HCT116 (cell line): ENCODE data around the gene DPP6. TPM values are rescaled to one million over a fixed set of nuclear protein-coding genes. Genes with fewer than 3 reads are reported as not detected.

Experiments
- ATAC-seq: fragments of 200-7000 bp; cut with Tn5 transposase; 2 replicates; pipeline ENCODE4 v1.9.1; 2020; ENCODE audit warnings: mild to moderate bottlenecking, moderate library complexity
- BruUV-seq: library from RNA; stranded (reverse); fragments of 400-500 nt; replicated peaks from 2 replicates; lab custom pipeline; 2021; lab: Mats Ljungman, UMichigan
- CTCF ChIA-PET: fragments of 300-600 bp; sonication (Branson Sonifier 250); formaldehyde crosslinking; loops from one replicate; lab custom pipeline; 2021; ENCODE audit warnings: antibody characterized with exemption; lab: Charles Lee
- POLR2A ChIA-PET: fragments of 300-600, 350-600 bp; sonication (Branson Sonifier 250); formaldehyde crosslinking; loops from one replicate; lab custom pipeline; 2021; ENCODE audit warnings: antibody characterized with exemption; lab: Charles Lee
- RAD21 ChIA-PET, 2 experiments: fragments of 300-600 bp; sonication (Branson Sonifier 250); formaldehyde crosslinking; loops; one replicate each; lab custom pipeline; 2023; ENCODE audit warnings: low total read pairs in 2 of 2; ENCODE audit not compliant: uncharacterized antibody in 2 of 2, unreplicated experiment in 2 of 2, low non-redundant PET in 1 of 2; lab: Charles Lee
- DNase-seq: peaks from one replicate; pipeline ENCODE4 v3.0.0-alpha.2; 2010; ENCODE audit warnings: low read depth, low spot score
- H2AFZ ChIP-seq: fragments of 200-600 bp; shearing (Covaris generic), sonication (generic); 2 replicates; pipeline ENCODE4 v1.6.1; 2017; ENCODE audit warnings: low read depth, mixed run types, mixed read lengths, antibody characterized with exemption, low read length; ENCODE audit not compliant: poor library complexity, severe bottlenecking
- H3K27ac ChIP-seq: 2 replicates; pipeline ENCODE4 v1.5.1; 2012; ENCODE audit warnings: low read depth, low read length
- H3K27me3 ChIP-seq: fragments of 200-600 bp; sonication (generic); 2 replicates; pipeline ENCODE4 v1.6.1; 2016; ENCODE audit warnings: mixed run types, low read length, mixed read lengths; ENCODE audit not compliant: insufficient read depth
- H3K36me3 ChIP-seq, 2 experiments: fragments of 200-500 bp in 1 of 2; fragments of 200-600 bp in 1 of 2; sonication (Bioruptor generic) in 1 of 2; sonication (generic) in 1 of 2; 2 replicates each; pipeline versions ENCODE4 v1.5.1 to v1.6.1; 2014 to 2016; ENCODE audit warnings: low read length in 2 of 2, inconsistent platforms in 1 of 2, mixed read lengths in 1 of 2, mixed run types in 1 of 2; ENCODE audit not compliant: insufficient read depth in 2 of 2, control insufficient read depth in 1 of 2
- H3K4me1 ChIP-seq, 2 experiments: fragments of 200-600 bp in 1 of 2; sonication (generic) in 1 of 2; 2 replicates each; pipeline versions ENCODE4 v1.5.1 to v1.6.1; 2012 to 2017; ENCODE audit warnings: low read length in 2 of 2, inconsistent platforms in 1 of 2, mild to moderate bottlenecking in 1 of 2, mixed read lengths in 1 of 2, mixed run types in 1 of 2, moderate library complexity in 1 of 2; ENCODE audit not compliant: insufficient read depth in 2 of 2, control insufficient read depth in 1 of 2
- H3K4me2 ChIP-seq: fragments of 200-600 bp; sonication (generic); 2 replicates; pipeline ENCODE4 v1.6.1; 2017; ENCODE audit warnings: mixed run types, low read length, mixed read lengths
- H3K4me3 ChIP-seq, 2 experiments: fragments of 200-600 bp in 1 of 2; sonication (generic) in 1 of 2; replicated peaks in 1 of 2; 2 replicates each; pipeline ENCODE4 v1.5.1; 2011 to 2016; ENCODE audit warnings: low read length in 2 of 2, control low read depth in 1 of 2, low read depth in 1 of 2, mild to moderate bottlenecking in 1 of 2, mixed read lengths in 1 of 2, mixed run types in 1 of 2
- H3K79me2 ChIP-seq: fragments of 200-600 bp; sonication (generic); 2 replicates; pipeline ENCODE4 v1.6.1; 2017; ENCODE audit warnings: mild to moderate bottlenecking, mixed run types, low read length, moderate library complexity, mixed read lengths; ENCODE audit not compliant: insufficient read depth
- H3K9ac ChIP-seq: fragments of 200-600 bp; sonication (generic); 2 replicates; pipeline ENCODE4 v1.6.1; 2016; ENCODE audit warnings: low read length, mixed read lengths
- H3K9me2 ChIP-seq: fragments of 200-600 bp; sonication (generic), shearing (Covaris generic); 2 replicates; pipeline ENCODE4 v1.6.1; 2017; ENCODE audit warnings: mixed run types, mild to moderate bottlenecking, moderate library complexity; ENCODE audit not compliant: insufficient read depth
- H3K9me3 ChIP-seq, 2 experiments: fragments of 200-500 bp in 1 of 2; fragments of 200-600 bp in 1 of 2; sonication (Bioruptor generic) in 1 of 2; sonication (generic) in 1 of 2; 2 replicates each; pipeline ENCODE4 v1.6.1; 2014 to 2017; ENCODE audit warnings: low read length in 2 of 2, mixed read lengths in 2 of 2, inconsistent platforms in 1 of 2, low read depth in 1 of 2, mild to moderate bottlenecking in 1 of 2, mixed run types in 1 of 2, moderate library complexity in 1 of 2; ENCODE audit not compliant: control insufficient read depth in 1 of 2, insufficient read depth in 1 of 2
- H4K20me1 ChIP-seq: fragments of 200-600 bp; sonication (generic), shearing (Covaris generic); 2 replicates; pipeline ENCODE4 v1.6.1; 2017; ENCODE audit warnings: mixed run types, mild to moderate bottlenecking, moderate library complexity; ENCODE audit not compliant: insufficient read depth
- CBX3 ChIP-seq: IDR thresholded peaks from 2 replicates; pipeline ENCODE4 v1.6.1; 2012; ENCODE audit warnings: low read depth
- CEBPB ChIP-seq: IDR thresholded peaks from 2 replicates; pipeline ENCODE4 v1.6.1; 2012; ENCODE audit warnings: low read depth
- EGR1 ChIP-seq: IDR thresholded peaks from 2 replicates; pipeline ENCODE4 v1.6.1; 2012; ENCODE audit warnings: low read depth
- ELF1 ChIP-seq: IDR thresholded peaks from 2 replicates; pipeline ENCODE4 v1.6.1; 2012; ENCODE audit warnings: low read depth, borderline replicate concordance
- FOSL1 ChIP-seq: IDR thresholded peaks from 2 replicates; pipeline ENCODE4 v1.6.1; 2012; ENCODE audit warnings: low read depth
- JUND ChIP-seq: IDR thresholded peaks from 2 replicates; pipeline ENCODE4 v1.6.1; 2012
- POLR2A ChIP-seq: IDR thresholded peaks from 2 replicates; pipeline ENCODE4 v1.7.0; 2011; ENCODE audit warnings: borderline replicate concordance; ENCODE audit not compliant: insufficient read depth, insufficient read length; ENCODE audit errors: extremely low read depth
- POLR2AphosphoS5 ChIP-seq: IDR thresholded peaks from 2 replicates; pipeline ENCODE4 v1.6.1; 2011; ENCODE audit warnings: mild to moderate bottlenecking, low read depth, low read length, moderate library complexity
- SIN3A ChIP-seq: IDR thresholded peaks from 2 replicates; pipeline ENCODE4 v1.6.1; 2012; ENCODE audit warnings: low read depth
- SRF ChIP-seq: IDR thresholded peaks from 2 replicates; pipeline ENCODE4 v1.6.1; 2012; ENCODE audit warnings: low read depth
- TCF7L2 ChIP-seq: IDR thresholded peaks from 2 replicates; pipeline ENCODE4 v1.7.0; 2011; ENCODE audit warnings: borderline replicate concordance, inconsistent platforms; ENCODE audit not compliant: insufficient read depth, insufficient read length; ENCODE audit errors: extremely low read depth
- ZFX ChIP-seq: fragments of 450-650 bp; IDR thresholded peaks from 2 replicates; pipeline ENCODE4 v1.6.1; 2017
- ZNF274 ChIP-seq: fragments of 200-500 bp; sonication (Bioruptor generic); IDR thresholded peaks from 2 replicates; pipeline ENCODE4 v1.6.1; 2014; ENCODE audit warnings: mild to moderate bottlenecking, low read depth, low read length, inconsistent platforms
- intact Hi-C: fragments of 100-400 bp; cut with micrococcal nuclease; formaldehyde crosslinking; loops from 2 replicates; pipeline ENCODE4 v1.10.0; 2022
- total RNA-seq: library from RNA; stranded (reverse); gene quantifications from one replicate; pipeline ENCODE4 v1.2.1, GENCODE V29; 2021; ENCODE audit not compliant: unreplicated experiment
- TF ChIP-seq, protein P1 (sequence below): IDR thresholded peaks from 2 replicates; pipeline ENCODE4 v1.6.1; 2012; ENCODE audit warnings: low read depth
- TF ChIP-seq, protein P2 (sequence below): IDR thresholded peaks from 2 replicates; pipeline ENCODE4 v1.6.1; 2012
- TF ChIP-seq, protein P3 (sequence below): IDR thresholded peaks from 2 replicates; pipeline ENCODE4 v1.6.1; 2011; ENCODE audit warnings: mild to moderate bottlenecking, low read length, moderate library complexity; ENCODE audit not compliant: insufficient replicate concordance; ENCODE audit errors: extremely low read depth

DPP6 gene
- total RNA-seq, 1 experiment from 2014 or later, result not detected

DNA sequence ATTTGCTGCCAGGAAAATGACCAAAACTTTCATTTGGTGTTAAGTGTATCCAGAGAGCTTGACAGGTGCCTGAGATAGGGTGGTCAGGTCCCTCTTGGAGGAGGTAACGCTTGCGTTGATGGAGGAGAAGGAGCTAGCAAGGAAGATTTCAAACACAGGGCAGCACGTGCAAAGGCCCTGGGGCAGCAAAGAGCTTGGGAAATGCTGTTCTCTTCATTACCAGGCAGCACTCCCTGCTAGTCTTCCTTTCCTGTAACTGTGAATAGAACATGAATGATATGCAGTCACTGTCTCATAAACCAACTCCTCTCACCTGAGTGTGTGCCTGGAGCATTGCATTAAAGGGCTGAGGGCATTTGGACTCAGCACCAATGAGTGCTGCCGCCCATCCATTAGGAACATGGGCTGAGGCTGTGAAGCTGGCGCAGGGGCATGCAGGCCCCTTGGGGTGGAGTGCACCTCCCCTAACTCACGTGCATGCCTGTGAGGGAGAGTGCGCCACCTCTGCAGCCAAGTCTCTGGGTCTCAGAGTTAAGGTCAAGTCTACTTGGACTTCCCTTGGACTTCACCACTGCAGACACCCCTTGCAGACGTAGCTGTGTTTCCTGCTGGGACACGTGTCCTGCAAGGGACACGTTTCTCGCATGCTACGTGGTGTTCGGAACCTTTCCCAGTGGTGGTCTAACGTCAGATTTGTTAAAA, 813.9 kb downstream of the DPP6 start (continued):
- TF ChIP-seq, protein P1, sequence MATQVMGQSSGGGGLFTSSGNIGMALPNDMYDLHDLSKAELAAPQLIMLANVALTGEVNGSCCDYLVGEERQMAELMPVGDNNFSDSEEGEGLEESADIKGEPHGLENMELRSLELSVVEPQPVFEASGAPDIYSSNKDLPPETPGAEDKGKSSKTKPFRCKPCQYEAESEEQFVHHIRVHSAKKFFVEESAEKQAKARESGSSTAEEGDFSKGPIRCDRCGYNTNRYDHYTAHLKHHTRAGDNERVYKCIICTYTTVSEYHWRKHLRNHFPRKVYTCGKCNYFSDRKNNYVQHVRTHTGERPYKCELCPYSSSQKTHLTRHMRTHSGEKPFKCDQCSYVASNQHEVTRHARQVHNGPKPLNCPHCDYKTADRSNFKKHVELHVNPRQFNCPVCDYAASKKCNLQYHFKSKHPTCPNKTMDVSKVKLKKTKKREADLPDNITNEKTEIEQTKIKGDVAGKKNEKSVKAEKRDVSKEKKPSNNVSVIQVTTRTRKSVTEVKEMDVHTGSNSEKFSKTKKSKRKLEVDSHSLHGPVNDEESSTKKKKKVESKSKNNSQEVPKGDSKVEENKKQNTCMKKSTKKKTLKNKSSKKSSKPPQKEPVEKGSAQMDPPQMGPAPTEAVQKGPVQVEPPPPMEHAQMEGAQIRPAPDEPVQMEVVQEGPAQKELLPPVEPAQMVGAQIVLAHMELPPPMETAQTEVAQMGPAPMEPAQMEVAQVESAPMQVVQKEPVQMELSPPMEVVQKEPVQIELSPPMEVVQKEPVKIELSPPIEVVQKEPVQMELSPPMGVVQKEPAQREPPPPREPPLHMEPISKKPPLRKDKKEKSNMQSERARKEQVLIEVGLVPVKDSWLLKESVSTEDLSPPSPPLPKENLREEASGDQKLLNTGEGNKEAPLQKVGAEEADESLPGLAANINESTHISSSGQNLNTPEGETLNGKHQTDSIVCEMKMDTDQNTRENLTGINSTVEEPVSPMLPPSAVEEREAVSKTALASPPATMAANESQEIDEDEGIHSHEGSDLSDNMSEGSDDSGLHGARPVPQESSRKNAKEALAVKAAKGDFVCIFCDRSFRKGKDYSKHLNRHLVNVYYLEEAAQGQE, result no peak
- TF ChIP-seq, protein P2, sequence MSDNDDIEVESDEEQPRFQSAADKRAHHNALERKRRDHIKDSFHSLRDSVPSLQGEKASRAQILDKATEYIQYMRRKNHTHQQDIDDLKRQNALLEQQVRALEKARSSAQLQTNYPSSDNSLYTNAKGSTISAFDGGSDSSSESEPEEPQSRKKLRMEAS, result no peak
- TF ChIP-seq SIN3A, result no peak

DNA sequence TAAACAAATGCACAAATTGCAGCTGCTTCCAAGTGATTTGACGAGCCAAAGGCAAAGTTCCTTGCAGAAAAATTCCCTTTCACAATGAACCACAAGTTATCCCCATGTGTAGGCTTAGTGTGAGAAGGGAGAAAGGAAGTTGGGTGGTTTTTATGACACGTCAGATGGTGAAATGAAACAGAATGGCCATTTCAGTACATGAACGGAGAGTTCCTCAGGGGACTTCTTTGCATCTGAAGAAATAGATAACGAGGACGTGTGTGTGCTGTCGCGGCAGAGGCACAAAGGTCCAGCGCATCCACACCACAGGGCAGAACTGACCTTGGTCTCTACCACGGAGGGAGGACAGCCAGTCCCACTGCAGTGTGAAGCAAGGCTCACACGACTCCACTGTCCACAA, 814.9 kb downstream of the DPP6 start:
- H3K9me3 ChIP-seq, result no peaks in the 10 kb centered on the region
- no peak overlapping the region for H3K4me3 ChIP-seq
- ChIA-PET CTCF (no interaction called here), RAD21 (no interaction called here), POLR2A (no interaction called here)
- H3K9me2 ChIP-seq, result no peaks in the 10 kb centered on the region
- no peaks in the 10 kb centered on the region for H3K4me1 ChIP-seq
- intact Hi-C loops, result no loop called here
- no peak overlapping the region for H3K27ac ChIP-seq
- H3K4me2 ChIP-seq, result no peak overlapping the region
- H3K27me3 ChIP-seq, result peaks cover 51% of the 10 kb centered on the region
- H3K9ac ChIP-seq, result no peak overlapping the region
- H4K20me1 ChIP-seq, result no peaks in the 10 kb centered on the region
- H3K79me2 ChIP-seq, result no peaks in the 10 kb centered on the region
- ATAC-seq (no peak), DNase-seq (no peak)
- no peak overlapping the region for H2AFZ ChIP-seq
- no TSS peak for BruUV-seq
- H3K36me3 ChIP-seq, result no peaks in the 10 kb centered on the region
- TF ChIP-seq, protein P1, result no peak
- TF ChIP-seq CBX3, result no peak
- TF ChIP-seq POLR2AphosphoS5, result no peak
- no peak for TF ChIP-seq FOSL1
- TF ChIP-seq SRF, result no peak
- TF ChIP-seq ZFX, result no peak
- TF ChIP-seq EGR1, result no peak
- TF ChIP-seq TCF7L2, result no peak
- TF ChIP-seq, protein P2, result no peak
- TF ChIP-seq CEBPB, result no peak
- TF ChIP-seq, protein P3, sequence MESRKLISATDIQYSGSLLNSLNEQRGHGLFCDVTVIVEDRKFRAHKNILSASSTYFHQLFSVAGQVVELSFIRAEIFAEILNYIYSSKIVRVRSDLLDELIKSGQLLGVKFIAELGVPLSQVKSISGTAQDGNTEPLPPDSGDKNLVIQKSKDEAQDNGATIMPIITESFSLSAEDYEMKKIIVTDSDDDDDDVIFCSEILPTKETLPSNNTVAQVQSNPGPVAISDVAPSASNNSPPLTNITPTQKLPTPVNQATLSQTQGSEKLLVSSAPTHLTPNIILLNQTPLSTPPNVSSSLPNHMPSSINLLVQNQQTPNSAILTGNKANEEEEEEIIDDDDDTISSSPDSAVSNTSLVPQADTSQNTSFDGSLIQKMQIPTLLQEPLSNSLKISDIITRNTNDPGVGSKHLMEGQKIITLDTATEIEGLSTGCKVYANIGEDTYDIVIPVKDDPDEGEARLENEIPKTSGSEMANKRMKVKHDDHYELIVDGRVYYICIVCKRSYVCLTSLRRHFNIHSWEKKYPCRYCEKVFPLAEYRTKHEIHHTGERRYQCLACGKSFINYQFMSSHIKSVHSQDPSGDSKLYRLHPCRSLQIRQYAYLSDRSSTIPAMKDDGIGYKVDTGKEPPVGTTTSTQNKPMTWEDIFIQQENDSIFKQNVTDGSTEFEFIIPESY, result no peak
- TF ChIP-seq JUND, result no peak
- no peak for TF ChIP-seq SIN3A
- TF ChIP-seq ZNF274, result no peak
- no peak for TF ChIP-seq POLR2A
- TF ChIP-seq ELF1, result no peak
